GM19467 (cell line): Measurements from ENCODE around the gene SYNDIG1.

Source experiments
- ATAC-seq: cut with Tn5 transposase; IDR thresholded peaks from one replicate; pipeline ENCODE4 v1.9.1; 2021; ENCODE audit warnings: mild to moderate bottlenecking, moderate library complexity; ENCODE audit not compliant: unreplicated experiment

Gene SYNDIG1

DNA sequence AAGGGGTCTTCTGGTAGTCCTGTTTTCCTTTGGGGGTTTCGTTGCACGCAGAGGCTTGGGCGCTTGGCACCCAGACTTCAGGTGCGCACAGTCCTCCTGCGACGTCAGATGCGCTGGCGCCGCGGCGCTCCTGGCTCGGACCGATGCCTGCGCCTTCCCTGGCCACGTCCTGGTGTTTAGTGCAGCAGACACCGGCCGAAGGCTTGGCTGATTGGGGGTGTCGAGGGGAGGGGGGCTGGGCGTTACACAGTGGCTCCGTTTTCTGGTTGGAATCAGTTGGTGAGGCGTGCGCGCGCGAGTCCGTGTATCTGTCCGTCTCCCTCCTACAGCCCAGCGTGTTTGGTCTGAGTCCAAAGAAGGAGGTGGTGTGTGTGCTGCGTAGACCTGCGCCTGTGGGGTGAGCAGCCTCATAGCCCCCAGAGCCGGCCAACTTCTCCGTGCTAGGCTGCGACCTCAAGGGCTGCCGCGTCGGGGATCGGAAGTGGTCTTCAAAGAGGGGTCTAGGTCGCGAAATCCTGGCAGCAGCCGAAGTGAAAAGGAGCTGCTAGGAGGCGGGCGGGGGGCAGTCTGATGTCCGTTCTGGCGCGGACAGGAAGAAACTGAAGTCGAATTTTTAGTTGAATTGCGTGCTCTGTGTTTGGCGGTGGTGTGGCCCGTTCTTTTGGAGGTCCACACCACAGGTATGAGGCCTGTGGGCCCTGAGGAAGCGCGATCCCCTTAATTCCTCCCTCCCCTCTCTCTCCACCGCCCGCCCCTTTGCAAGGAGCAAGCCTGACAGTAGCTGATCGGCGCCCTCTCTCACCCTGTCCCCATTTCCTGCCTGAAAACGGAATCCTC lies 1.5 kb downstream of the SYNDIG1 start:
- ATAC-seq, result no peak

DNA sequence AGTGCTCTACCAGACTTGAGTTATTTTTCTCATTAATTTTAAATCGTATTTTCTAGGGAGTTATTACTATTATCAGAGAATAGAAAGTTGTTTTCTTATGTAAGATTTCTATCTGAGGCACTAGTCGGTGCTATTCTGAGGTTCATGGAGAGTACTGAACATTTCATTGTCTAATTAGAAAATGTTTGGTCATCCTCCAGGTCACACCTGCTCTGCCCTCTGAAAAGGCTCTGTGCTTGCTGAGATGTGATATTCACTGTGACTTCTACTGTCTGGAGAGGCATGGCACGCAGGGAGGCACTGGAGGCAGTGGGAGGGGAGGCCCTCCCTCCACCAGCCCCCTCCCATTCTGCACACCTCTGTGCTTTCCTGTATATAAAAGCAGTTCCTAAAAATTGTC lies 3.0 kb downstream of the SYNDIG1 start:
- no peak for ATAC-seq

DNA sequence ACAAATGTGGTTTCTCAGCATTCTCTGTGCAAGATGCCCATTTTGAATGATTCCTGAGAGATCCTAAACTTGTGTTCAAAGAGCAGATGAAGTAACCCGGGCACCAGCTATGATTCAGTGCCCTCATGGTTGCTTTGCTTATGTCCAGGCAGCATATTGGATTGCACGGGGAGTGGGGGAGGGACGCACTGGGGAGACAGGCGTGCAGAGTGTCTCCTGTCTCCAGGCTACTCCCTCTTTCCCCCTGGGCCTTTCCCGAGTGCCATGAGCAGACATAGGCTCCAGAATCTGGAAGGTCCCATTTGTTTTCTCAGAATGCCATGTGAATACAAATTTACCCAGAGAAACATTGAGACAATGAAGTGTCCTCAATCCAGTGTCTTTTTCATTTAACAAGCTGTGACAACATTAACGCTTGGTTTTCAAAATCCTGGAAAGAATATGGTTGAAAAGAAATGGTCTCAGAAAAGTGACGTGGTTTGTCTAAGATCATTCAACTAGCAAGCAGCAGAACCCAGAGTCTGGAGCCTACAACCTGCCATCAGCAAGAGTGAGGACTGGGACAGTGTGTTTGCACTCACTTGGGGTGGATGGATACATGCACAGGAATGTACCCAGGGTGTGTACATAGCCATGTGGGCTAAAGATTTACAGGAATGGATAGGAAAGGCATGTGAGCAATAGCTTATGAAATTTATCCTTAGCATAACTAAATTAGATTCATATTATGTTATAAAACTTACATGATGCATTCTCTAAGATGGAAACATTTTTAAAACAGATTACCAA lies 4.2 kb downstream of the SYNDIG1 start:
- ATAC-seq, result no peak

DNA sequence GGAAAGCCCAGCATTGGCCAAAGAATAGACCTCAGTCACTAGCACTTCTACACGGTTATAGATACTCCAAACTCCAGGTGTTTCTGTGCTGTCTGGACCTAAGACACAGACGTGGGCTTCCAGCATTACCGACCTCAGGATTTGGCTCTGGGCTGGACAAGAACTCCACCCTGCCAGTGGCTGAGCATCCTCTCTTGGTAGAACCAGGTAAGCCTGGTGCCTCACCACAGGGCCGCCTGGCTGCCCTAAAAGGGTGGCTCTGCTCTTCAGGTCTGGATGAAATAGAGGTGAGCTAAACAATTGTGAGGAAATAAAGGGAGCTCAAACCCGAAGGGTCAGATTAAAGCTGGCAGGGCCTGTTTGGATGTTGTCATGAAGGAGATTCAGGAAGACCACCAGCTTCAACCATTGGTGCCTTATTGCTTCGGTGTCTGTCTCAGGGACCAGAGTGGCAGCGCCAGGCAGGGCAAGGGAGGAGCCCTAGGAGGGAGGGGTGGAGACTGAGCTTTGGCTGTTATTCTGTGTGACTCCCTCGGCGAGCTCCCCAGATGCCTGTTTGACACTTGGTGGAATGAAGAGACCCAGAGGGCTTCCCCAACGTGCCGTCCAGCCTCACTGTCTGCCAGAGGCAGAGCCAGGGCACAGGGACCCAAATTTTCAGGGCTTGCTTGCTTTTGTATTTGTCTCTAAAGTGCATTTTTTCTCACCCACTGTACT lies 8.6 kb downstream of the SYNDIG1 start:
- ATAC-seq, result no peak

DNA sequence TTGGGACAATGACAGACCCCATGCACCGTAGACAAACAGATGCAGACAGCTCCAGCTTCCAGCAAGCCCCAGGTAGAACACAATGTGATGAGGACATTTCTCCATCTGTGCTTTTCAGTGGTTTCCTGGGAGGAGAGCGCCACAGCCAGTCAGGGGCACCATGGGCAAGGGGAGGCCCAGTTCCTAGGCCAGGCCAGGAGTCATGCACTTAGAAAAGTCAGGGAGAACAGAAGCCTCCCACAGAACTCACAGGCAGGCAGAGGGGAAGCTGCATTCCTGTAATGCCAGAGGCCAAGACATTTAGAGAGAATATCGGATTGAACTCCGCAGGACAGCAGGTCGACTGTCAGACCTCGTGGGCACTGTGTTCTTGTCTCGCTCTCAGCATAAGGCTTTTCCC lies 9.2 kb downstream of the SYNDIG1 start:
- no peak for ATAC-seq

DNA sequence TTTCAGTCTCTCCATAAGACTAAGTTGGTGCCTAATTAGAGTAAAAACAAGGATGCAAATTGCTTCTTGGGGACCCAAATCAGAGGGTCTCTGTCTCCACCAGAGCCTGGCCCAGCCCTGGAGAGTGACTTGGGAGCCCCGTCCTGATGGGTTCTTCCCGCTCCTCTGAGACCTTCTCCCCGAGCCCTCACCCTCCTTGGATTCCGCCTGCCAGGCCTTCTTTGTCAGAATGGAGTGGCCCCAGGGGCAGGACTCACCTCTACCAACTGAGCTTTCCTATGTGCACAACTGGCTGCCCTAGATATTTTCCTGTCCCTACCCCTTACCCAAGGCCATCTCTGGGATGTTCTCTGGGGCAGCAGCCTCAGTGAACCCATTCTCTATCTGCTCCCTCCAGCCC lies 9.7 kb downstream of the SYNDIG1 start:
- ATAC-seq, result no peak

DNA sequence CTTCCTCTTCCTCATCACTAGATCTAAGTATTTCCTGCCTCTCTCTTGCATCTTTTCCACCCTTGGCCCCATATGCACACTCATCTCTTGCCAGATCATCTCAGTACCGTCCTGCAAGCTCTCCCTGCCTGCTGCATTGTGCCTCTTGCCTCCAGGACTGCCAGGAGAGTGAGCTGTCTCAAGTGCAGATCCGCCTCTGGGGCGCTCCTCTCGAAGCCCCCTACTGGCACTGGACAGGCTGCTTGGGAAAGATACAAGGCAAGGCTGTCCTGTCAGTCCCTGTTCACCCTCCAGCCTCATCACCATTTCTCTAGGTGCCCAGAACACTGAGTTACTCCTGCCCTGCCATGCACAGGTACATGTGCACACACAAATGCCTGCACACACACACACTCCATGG lies 10.2 kb downstream of the SYNDIG1 start:
- ATAC-seq, result no peak

DNA sequence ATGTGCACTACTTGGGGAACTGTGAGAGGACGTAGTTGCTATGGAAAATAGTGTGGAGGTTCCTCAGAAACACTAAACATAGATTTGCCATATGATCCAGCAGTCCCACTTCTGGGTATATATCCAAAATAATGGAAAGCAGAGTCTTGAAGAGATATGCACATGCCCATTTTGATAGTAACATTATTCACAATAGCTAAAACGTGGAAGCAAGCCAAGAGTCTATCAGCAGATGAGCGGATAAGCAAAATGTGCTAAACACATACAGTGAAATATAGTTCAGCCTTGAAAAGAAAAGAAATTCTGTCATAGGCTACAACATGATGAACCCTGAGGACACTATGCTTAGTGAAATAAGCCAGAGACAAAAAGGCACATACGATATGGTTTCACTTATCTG lies 11.1 kb downstream of the SYNDIG1 start:
- no peak for ATAC-seq

DNA sequence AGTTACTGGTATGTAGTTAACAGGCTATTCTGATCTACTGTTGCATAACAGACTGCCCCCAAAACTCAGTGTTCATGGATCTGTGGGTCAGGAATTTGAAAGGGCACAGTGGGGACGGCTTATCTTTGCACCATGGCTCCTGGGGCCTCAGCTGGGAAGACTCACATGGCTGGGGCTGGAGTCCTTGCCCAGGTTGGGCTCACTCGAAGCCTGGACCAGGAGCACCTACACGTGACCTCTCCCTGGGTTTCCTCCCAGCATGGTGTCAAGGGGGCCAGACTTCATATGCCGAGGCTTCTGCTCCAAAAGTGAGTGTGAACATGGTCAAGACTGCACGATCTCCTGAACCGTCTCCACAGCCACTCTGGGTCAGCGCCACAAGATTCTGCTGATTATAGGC lies 11.7 kb downstream of the SYNDIG1 start:
- no peak for ATAC-seq

DNA sequence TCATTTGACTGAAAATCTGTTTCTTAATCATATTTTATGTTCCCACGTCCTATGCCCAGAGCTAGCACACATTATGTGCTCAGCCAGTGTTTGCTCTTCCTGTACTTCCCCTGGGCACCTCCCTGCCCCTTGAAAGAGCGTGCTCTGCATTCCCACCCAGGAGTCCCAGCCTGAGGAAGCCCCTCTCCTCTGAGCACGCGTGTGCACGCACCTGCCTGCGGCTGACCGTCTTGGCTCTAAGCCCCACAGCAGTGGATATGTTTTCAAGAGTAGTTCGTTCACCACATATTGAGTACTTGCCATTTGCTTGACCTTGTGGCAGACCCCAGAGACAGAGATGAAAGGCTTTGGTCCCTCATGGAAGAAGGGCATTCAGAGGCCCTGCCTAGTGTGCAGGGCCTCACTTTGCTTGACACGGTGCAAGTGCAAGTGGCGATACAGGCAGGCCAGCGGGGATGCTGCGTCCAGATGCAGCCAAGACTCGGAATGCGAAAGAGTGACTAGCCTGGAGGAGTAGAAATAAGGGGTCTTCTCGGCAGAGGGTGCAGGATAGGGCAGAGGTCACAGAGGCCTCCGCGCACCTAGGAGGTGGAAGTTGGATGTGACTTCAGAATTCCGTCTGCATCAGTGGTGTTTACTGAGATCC lies 14.1 kb downstream of the SYNDIG1 start:
- no peak for ATAC-seq

DNA sequence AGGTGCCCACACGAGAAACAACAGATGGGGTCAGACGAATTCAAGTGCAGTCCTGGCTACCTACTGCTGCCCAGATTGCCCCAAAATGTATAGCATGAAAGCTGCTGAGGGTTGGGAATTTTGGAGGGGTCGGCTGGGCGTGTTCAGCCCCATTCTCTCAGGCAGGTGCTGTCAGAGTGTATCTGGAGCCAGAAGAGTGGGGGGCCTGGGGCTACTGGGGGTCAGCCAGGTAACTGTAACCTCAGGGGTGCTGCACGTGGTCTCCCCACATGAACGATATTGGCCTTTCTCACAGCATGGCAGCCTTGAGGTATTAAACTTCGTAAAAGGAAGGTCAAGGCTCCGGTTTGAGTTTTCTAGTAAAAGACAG lies 14.6 kb downstream of the SYNDIG1 start:
- ATAC-seq, result no peak

DNA sequence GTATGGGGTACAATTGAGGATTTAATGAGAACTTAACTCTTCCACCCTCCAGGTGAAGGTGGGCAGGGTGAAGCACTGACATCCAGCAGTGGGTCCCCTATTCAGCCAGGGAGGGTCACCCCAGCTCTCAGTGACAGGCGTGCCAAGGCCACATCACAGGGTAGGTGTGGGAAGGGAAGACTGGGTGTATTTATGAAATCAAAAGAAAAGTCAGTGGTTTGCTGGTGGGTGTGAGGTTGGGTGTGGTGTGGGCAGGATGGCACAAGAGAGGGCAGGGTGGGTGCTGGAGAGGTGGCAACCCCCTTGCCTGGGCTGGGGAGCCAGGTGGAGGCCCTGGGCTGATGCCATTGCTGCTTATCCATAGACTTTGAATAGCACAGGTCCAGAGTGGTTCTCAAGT lies 16.6 kb downstream of the SYNDIG1 start:
- ATAC-seq, result no peak

DNA sequence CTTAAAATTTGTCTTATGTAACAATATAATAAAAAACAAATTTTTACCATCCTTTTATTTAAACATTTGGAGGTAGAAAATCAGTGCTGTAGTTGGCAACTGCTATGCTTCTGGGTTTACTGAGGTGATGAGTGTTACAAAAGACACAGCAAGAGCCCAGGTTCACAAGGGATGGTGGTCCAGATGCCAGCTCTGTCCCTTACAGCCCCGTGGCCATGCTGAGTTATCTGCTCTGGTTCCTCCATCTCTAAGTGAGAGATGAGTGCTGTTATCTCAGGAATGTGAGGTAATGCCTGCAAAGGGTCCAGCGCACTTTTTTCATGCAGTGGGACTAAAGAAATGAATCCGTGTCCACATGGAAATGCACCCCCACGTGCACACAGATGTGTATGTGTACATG lies 17.8 kb downstream of the SYNDIG1 start:
- ATAC-seq, result no peak

DNA sequence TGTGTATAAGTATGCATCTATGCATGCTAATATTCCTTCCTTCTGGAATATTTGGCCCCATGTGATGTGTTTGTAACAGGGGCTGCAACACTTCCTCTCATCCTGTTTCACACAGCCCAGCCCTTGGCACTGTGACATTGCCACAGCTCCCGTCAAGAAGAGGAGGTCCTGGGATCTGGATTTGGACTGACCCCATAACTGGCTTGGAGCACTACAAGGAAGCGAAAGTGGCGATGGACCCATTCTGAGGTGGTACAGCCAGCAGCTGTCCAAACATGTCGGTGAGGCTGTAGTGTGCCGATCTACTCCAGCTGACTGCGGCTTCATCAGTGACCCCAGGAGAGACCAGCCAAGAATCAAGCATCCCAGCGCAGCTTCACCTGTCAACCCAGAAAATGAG lies 18.2 kb downstream of the SYNDIG1 start:
- ATAC-seq, result no peak

DNA sequence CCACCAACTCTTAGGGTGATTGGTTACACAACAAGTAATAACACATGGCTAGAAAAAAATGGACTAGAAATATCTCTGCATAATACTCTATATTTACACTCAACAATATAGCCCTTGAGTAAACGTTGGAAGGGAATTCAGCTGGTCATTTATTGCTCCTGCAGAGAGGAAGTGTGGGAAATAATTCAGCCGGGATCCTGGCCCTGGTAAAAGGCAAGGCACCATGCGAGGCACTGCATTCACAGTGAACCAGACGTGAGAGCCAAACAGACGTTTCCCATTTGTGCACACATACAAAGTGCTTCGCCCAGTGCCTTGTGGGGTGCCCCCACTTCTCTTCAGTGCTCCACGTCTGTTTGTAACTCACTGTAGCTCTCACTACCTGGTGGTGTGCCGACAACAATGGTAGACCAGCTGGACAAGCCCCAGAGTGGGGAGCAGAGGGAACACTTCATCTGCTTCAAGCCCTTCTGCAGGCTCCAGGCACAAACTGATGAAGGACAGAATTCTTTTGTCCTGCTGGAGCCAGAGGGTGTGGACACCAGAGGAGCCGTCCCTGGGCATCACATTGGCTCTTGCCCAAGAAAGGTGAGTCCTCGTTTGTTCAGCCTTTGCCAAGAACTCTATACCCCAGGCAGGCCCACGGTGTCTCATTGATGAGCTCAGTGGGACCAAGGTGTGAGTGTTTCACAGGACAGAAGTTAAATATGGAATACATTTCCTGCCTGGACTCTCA lies 18.8 kb downstream of the SYNDIG1 start:
- no peak for ATAC-seq

DNA sequence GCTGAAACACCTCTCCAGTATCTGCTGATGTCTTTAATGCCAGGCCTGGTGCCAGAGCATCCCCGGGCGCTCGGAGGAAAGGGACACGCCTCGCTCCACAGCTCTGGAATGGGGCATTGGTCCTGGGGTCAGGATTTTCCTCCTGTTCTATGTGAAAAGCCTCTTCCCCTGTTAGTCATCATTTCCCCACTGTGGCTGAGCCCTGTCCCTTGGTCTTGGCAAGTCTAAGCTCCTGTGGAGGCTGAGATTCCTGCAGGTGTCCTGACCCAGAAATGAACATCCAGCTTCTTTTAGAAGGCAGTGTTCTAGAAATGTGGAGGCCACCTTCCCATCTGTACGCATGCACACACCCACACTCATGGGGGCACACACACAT lies 19.4 kb downstream of the SYNDIG1 start:
- no peak for ATAC-seq

DNA sequence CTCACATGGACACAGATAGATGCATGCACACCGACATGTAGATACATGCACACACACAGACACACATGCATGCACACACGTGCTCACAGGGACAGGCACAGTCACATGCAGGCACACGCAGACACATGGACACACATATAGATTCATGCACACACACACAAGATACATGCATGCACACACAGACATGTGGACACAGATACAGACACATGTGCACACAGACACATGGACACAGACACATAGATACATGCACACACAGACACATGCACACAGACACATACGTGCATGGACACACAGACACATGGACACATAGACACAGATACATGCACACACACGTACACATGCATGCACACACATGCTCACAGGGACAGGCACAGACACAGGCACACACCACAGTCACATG lies 19.8 kb downstream of the SYNDIG1 start:
- no peak for ATAC-seq

DNA sequence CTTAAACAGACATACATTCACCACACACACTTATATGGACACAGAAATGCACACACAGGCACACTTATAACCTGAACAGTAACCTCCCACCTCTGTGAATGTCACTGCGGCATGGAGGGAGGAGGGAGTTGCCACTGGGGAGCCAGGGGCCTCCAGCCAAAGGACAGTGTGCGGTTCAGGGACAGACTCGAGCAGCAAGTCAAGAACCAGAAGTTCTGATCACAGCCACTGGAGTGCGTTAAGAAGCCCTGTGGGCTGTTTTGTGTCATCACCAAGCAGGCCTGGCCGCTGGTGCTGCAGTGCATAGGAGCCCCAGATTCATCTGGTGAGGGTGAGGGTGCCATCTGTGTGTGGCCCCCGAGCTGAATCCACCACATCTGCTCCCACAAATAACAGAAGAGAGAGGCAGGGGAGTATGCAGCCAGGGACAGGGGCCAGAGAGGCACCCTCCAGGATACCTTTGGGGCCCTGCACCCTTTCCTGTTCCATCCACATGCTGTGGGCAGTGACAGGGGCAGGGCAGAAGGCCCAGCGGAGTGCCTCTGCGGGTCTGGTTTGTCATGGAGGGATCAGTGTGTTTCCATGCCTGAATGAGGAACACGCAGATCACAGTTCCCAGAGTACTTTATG lies 20.3 kb downstream of the SYNDIG1 start:
- no peak for ATAC-seq

DNA sequence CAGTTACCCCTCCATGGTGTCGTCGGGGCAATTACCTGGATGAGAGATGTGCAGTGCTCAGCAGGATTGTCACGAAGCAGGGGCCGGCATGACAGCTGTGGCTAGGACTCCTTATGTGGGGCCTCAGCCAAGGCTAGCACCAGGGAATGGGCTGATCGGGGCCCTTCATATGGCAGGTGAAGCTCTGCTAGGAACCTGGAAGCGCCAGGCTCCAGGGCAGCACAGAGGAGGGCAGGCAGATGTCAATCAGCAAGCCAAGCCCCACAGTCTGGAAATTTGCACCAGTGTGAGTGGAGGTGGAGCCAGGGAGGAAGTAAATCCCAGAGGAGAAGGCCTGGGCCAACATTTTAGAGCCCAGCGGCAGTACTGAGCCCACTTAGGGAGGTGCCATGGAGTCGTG lies 21.2 kb downstream of the SYNDIG1 start:
- ATAC-seq, result no peak

DNA sequence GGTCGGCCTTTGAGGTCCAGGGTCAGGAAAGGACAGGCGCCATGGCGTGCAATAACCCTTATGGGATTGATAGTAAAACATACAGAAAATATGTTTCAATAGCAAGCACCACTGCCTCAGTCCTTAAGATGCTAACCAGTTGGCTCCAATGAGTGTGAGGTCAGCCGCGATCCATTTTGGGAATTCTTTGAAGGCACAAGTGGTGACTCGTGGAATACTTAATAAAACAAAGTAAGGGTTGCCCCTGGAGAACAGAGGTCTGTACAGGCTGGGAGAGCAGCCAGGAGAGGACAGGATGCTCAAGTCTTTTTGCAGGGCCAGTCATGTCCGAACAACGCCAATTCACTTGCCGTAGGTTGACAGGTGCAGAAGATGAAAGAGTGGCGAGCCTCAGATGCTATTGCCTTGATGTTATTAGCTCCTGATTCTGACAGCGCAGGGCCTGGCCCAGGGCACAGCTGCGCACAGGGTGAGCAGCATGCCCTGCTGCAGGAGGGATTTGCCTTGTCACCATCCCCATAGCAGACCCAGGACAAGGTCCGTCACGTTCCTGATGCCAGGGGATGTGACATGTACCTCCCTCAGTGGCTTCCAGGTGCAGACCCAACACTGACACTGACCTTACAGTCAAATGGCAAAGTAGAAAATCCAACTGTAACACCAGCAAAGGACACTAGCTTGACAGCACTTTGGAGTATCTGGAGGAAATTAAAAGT lies 21.8 kb downstream of the SYNDIG1 start:
- ATAC-seq, result no peak
